Thyroid gland (tissue), 4 donors: ENCODE data around the gene TMA7.

Experiments
- CTCF ChIP-seq, 6 experiments: fragments of 200-600 bp in 3 of 6; fragments of 450-650 bp in 3 of 6; sonication (generic) in 3 of 6; IDR thresholded peaks; one replicate each; pipeline ENCODE4 v1.5.1; 2016 to 2019; ENCODE audit warnings: antibody characterized with exemption in 6 of 6, mild to moderate bottlenecking in 2 of 6, inconsistent platforms in 1 of 6, moderate library complexity in 1 of 6
- POLR2A ChIP-seq, 2 donors: fragments of 450-650 bp; IDR thresholded peaks; one replicate each; pipeline ENCODE4 v1.6.1; 2017; ENCODE audit warnings: antibody characterized with exemption in 2 of 2, mild to moderate bottlenecking in 2 of 2, moderate library complexity in 1 of 2

GRCh38 chr3:48446425-48447193, 6.6 kb downstream of the TMA7 start, which contains the start of gene ATRIP:
- TF ChIP-seq CTCF (IDR thresholded peaks at IDR 0.05) (peak in 2 of 6 experiments; percentile 3 to 15), POLR2A (IDR thresholded peaks at IDR 0.05) (peak; percentile 62 to 95)
